Muscle of back (tissue), 13 donors: ENCODE measurements around the gene CCND1. TPM values are rescaled to one million over a fixed set of nuclear protein-coding genes. Genes with fewer than 3 reads are reported as not detected.

Experiments
- DNase-seq, 3 donors: peaks; one replicate each; pipeline versions ENCODE4 v3.0.0 to v3.0.0-alpha.2; 2013
- long read RNA-seq, 9 donors: transcript quantifications; one replicate each; lab custom pipeline, GENCODE V29; 2026
- polyA plus RNA-seq, 10 donors: library from polyadenylated mRNA; unstranded; fragments of 120-200 nt; gene quantifications; one replicate each; pipeline ENCODE4 v1.2.1, GENCODE V29; 2013; ENCODE audit not compliant: insufficient read length in 10 of 10

CCND1 gene
- 100 to 1,000 TPM in 1 of 10 donors, 10 to 100 TPM in 9; 54.2 to 114 (median 70.4) TPM for polyA plus RNA-seq
- long read RNA-seq, donor 1, full-length matches to known transcripts: 30 of 30 reads
- long read RNA-seq, donor 1, partial matches to known transcripts: 0 of 30 reads
- long read RNA-seq, donor 1, other reads (novel, unspliced or antisense): 0 of 30 reads
- long read RNA-seq, donor 2, full-length matches to known transcripts: 10 of 63 reads
- long read RNA-seq, donor 2, partial matches to known transcripts: 53 of 63 reads
- long read RNA-seq, donor 2, other reads (novel, unspliced or antisense): 0 of 63 reads
- long read RNA-seq, donor 3, partial matches to known transcripts: 0 of 1 reads
- long read RNA-seq, donor 3, other reads (novel, unspliced or antisense): 0 of 1 reads
- long read RNA-seq, donor 4, full-length matches to known transcripts: 11 of 95 reads
- long read RNA-seq, donor 4, partial matches to known transcripts: 84 of 95 reads
- long read RNA-seq, donor 4, other reads (novel, unspliced or antisense): 0 of 95 reads
- long read RNA-seq, donor 5, full-length matches to known transcripts: 26 of 26 reads
- long read RNA-seq, donor 5, partial matches to known transcripts: 0 of 26 reads
- long read RNA-seq, donor 5, other reads (novel, unspliced or antisense): 0 of 26 reads
- long read RNA-seq, donor 6, full-length matches to known transcripts: 15 of 15 reads
- long read RNA-seq, donor 6, partial matches to known transcripts: 0 of 15 reads
- long read RNA-seq, donor 6, other reads (novel, unspliced or antisense): 0 of 15 reads
- long read RNA-seq, donor 7, full-length matches to known transcripts: 14 of 14 reads
- long read RNA-seq, donor 7, partial matches to known transcripts: 0 of 14 reads
- long read RNA-seq, donor 7, other reads (novel, unspliced or antisense): 0 of 14 reads
- long read RNA-seq, donor 8, full-length matches to known transcripts: 15 of 15 reads
- long read RNA-seq, donor 8, partial matches to known transcripts: 0 of 15 reads
- long read RNA-seq, donor 8, other reads (novel, unspliced or antisense): 0 of 15 reads
- long read RNA-seq, donor 9, full-length matches to known transcripts: 3 of 3 reads
- long read RNA-seq, donor 9, partial matches to known transcripts: 0 of 3 reads
- long read RNA-seq, donor 9, other reads (novel, unspliced or antisense): 0 of 3 reads

DNA sequence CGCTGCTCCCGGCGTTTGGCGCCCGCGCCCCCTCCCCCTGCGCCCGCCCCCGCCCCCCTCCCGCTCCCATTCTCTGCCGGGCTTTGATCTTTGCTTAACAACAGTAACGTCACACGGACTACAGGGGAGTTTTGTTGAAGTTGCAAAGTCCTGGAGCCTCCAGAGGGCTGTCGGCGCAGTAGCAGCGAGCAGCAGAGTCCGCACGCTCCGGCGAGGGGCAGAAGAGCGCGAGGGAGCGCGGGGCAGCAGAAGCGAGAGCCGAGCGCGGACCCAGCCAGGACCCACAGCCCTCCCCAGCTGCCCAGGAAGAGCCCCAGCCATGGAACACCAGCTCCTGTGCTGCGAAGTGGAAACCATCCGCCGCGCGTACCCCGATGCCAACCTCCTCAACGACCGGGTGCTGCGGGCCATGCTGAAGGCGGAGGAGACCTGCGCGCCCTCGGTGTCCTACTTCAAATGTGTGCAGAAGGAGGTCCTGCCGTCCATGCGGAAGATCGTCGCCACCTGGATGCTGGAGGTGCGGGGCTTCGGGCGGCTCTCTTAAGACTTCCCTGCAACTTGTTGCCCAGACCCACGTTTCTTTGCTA, at the start of gene CCND1:
Gene CCND1 (plus strand): TSS at position 162 of the 587 bp plus-strand sequence. CDS start 158 bp downstream, at position 320.
- DNase-seq: peak; percentile 73 to 89 (median 82)

GRCh38 chr11:69592986-69593650, 47.8 kb upstream of the CCND1 start:
- no peak for DNase-seq

GRCh38 chr11:69593851-69594250, 47.1 kb upstream of the CCND1 start:
- DNase-seq: no peak

- DNase-seq: no peak
Measured at GRCh38 chr11:69594481-69594880, 46.5 kb upstream of the CCND1 start.

- no peak for DNase-seq
Measured at GRCh38 chr11:69595805-69596665, 44.9 kb upstream of the CCND1 start.

GRCh38 chr11:69598147-69598546, 42.8 kb upstream of the CCND1 start:
- DNase-seq: no peak

DNA sequence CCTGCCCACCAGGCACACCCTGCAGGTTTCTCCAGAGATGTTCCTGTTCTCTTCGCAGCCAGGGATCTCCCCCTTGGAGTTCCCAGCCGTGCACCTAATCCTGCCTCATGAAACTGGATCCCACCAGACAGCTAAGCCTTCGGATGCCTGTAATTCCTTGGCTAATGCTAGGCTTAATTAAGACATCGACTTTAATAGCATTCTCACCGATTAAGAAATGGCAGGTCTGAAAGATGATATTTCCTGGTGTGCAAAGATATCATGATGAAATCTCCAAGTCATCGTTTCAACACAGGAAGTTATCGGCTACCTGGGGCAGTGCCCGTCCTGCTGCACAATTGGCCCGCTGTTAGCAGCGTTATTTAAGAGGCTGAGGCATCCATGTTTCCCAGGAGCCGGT, 41.5 kb upstream of the CCND1 start:
- DNase-seq: peak in 1 of 3 donors; percentile 20

DNA sequence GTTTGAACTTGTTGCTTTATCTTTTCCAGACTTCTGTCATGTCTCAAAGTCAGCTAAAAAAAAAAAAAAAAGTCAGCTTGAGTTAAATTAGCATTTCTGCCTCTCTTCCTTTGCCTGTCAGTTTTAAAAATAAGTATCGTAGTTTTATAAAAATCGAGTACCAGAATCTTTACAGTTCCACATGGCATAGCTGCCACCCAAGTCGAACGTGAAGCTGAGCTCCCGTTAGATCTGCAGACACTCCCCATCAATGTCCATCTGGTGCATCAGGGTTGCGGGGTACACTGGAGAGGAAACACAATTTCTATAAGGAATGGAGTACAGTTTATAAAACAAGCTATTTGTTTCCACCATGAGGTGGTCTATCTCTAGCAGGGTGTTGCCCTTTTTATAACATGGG, 41.0 kb upstream of the CCND1 start:
- no peak for DNase-seq

DNA sequence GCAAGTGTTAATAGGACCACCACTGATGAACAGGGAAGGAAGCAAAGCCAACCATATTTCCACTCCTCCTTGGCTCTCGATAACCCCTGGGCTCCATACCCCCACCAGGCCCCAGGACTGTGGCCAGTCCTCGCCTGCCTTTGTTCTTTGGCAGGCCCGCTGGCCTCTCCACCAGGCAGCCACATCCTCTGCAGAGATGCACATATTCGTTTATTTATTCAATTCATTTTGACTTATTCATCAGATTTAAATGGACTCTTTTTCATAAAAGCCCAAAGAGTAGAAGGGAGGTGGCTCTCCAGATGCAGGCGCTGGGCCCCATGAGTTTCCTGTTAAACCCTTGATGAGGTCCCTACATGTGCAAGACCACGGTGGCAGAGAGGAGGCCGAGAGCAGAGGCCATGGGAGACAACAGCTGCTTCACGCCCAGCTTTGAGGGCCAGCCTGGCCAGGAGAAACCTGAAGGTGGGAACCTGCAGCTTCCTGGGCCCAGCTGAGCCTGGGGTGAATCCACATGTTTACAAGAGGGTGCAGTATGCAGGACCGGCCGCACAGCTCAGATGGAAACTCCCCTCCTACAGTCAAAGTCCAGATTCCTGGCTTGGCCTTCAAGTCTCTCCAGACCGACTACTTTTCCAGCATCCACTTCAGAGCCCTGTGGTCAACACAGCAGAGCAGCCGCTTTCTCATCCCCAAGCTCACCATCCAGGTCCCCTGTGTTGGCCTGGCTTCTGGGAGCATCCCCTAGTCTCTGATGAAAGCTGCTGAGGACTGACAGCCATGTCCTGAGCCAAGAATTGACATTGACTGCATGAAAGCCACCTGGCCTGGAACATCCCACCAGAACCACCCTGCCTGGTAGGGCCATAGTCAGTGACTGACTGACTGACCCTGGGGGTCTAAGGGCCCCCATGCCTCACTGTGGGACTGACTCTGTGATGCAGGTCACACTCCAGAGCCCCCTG, 39.7 kb upstream of the CCND1 start:
- no peak for DNase-seq

GRCh38 chr11:69603111-69603836, 37.7 kb upstream of the CCND1 start:
- DNase-seq: no peak

DNA sequence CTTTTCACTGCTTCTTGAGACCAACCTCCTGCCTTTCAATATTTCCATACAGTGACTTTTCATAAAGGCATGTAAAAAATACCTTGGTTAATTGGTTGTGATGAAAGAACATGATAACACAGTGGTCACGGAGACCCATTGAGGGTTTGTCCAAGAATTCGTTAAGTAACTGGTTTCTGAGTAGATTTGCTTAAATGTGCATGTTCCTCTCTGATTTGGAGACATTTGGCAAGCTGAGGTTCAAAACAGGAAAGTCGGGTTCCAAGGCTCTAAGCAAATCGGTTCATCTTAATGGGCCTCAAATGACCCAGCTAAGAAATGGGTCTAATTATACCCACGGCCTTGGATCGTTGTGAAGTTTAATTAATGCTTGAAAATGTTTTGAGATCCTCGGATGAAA, 36.9 kb upstream of the CCND1 start:
- DNase-seq: no peak

DNA sequence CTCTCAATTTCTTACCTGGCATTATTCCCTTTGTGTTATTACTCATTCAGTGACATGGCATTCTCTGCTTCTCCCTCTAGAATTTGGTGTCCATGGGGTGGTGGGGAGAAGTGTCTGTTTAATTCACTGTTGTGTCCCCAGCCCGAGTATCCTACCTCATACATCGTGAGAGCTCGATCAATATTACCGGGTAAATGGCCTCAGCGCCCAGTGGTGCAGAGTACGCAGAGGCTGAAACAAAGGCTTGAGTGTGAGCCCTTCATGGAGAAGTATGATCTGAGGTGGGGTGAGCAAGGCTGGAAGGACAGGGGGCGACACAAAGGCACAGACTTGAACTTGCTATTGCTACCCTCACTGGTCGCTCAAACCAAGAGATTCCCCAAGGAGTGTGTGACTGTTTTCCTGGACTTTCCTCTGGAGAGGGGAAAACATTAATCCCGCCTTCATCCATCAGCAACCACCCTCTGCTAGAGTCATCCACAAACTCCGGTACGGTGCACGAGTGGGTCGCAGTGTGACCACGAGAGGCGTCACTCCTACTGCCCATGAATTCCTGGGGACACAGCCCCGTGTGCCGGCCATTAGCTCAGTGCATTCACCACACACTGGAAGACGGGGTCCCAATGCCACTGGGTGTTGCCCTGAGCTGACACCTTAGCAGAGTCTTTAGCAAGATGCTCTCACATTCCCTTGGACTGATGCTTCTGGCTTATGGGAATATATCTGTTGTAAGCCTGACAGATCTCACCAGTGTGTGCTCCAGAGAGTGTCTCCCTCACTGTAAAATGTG, 35.0 kb upstream of the CCND1 start:
- DNase-seq: no peak

- DNase-seq: no peak
Measured at GRCh38 chr11:69609351-69609750, 31.6 kb upstream of the CCND1 start.

DNA sequence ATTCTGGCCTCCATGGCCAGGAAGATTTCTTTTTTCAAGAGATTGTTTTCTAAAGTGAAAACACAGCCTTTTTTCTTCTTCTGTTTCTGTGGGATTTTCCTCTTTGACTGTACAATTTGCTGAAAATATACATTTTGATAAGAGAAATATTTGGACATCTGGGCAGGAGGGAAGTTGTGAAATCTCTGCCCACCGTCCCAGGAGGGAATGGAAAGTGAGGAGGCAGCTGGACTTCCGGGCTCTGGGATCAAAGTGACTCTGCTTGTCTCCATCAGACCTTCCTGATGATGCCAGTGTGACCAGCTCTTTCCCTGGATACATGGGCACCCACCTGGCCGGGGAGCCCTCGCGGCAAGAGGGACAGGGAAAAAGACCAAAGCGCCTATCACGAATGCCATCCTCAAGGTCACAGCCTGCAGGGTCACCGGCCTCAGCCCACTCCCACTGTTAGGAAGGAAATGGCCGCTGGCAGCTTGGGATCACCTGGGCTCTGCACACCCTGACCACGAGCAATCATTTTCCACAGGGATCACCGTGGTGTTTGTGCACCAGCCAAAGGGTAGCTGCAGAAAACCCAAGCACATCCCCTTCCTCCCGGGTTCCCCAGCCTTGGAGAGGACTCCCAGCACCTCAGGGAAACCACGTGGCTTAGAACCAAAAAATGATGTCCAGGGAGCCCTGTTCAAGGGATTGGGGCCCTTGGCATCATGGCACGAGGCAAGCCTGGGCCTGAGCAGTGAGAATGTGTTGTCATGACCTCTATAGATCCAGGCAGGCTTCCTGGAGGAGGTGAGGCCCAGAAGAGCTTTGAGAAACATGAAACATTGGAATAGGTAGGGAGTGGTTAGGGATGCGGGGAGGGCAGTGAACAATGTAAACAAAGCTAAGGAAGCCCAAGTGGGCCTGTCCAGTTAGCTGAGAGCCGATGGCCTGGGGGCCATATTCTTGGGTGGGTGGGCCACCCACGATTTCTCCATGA, 29.1 kb upstream of the CCND1 start:
- no peak for DNase-seq

DNA sequence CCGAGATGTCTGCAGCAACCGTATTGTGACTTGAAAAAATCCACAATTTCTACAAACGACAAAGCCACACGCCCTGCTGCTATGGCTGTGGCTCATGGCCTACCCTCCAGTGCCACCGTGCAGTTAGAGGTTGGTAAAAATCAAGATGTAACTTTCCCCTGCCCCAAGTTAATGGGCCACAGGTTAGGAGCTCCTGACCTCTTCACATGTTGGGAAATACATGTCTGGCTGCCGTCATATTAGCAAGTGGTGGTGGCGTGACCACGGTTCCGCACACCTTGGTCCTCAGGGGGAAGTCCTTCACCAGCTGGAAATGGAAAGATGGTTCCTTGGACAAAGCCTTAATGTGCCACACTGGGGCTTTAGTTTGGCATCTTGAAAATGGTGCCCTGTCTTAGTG, 27.4 kb upstream of the CCND1 start:
- no peak for DNase-seq

DNA sequence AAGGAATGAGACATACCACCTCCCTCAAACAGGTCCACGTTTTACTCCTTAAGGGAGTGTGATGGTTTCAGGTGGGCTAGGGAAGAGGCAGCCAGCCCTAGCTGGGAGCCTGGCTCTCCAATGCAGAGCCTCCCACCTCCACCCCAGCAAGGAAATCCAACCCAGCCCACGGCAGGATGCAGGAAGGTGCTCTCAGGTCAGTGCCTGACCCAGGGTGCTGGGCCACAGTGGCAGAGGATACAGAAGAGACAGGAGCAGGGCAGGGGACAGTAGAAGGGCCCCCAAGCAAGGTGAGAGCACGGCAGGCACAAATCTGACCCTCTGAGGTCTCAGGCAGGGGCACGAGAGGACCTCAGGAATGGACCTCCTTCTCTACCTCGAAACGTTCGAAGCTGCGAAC, 26.9 kb upstream of the CCND1 start:
- DNase-seq: no peak
